GM23338 (cell line): ENCODE data around the gene TPRG1. TPM values are rescaled to one million over a fixed set of nuclear protein-coding genes. Genes with fewer than 3 reads are reported as not detected.

Experiments used
- ATAC-seq: fragments of 200-7000 bp; cut with Tn5 transposase; 3 replicates; pipeline ENCODE4 v1.9.1; 2020
- DNase-seq: peaks from one replicate; pipeline ENCODE4 v3.0.0-alpha.2; 2015; ENCODE audit warnings: low spot score
- H2AFZ ChIP-seq: fragments of 200-600 bp; sonication (generic); 2 replicates; pipeline ENCODE4 v1.8.0; 2016; ENCODE audit warnings: antibody characterized with exemption, mild to moderate bottlenecking, moderate library complexity
- H3F3A ChIP-seq: fragments of 200-600 bp; sonication (generic); replicated peaks from 2 replicates; pipeline ENCODE4 v1.8.0; 2017; ENCODE audit warnings: antibody characterized with exemption, mixed run types, low read depth
- H3K27ac ChIP-seq: fragments of 200-600 bp; sonication (generic); 2 replicates; pipeline ENCODE4 v1.6.1; 2016; ENCODE audit warnings: low read depth
- H3K27me3 ChIP-seq: fragments of 200-600 bp; sonication (generic); 2 replicates; pipeline ENCODE4 v1.8.0; 2016; ENCODE audit warnings: mild to moderate bottlenecking, mixed run types, moderate library complexity; ENCODE audit not compliant: insufficient read depth
- H3K36me3 ChIP-seq: fragments of 200-600 bp; sonication (generic); 2 replicates; pipeline ENCODE4 v1.8.0; 2016; ENCODE audit warnings: mild to moderate bottlenecking; ENCODE audit not compliant: insufficient read depth
- H3K4me1 ChIP-seq: fragments of 200-600 bp; sonication (generic); 2 replicates; pipeline ENCODE4 v1.8.0; 2016; ENCODE audit warnings: mild to moderate bottlenecking, moderate library complexity; ENCODE audit not compliant: insufficient read depth
- H3K4me2 ChIP-seq: fragments of 200-600 bp; sonication (generic); 2 replicates; pipeline ENCODE4 v1.7.1; 2017; ENCODE audit warnings: mixed run types
- H3K4me3 ChIP-seq: fragments of 200-600 bp; sonication (generic); 2 replicates; pipeline ENCODE4 v1.6.1; 2016; ENCODE audit warnings: mixed run types
- H3K79me2 ChIP-seq: fragments of 200-600 bp; sonication (generic); replicated peaks from 2 replicates; pipeline ENCODE4 v1.8.0; 2017; ENCODE audit warnings: mild to moderate bottlenecking; ENCODE audit not compliant: insufficient read depth
- H3K9me2 ChIP-seq: fragments of 200-600 bp; sonication (generic); 2 replicates; pipeline ENCODE4 v1.8.0; 2017; ENCODE audit not compliant: insufficient read depth
- H4K20me1 ChIP-seq: fragments of 200-600 bp; sonication (generic); replicated peaks from 2 replicates; pipeline ENCODE4 v1.8.0; 2017; ENCODE audit warnings: mild to moderate bottlenecking; ENCODE audit not compliant: insufficient read depth
- H3K27ac Mint-ChIP-seq: 2 replicates; pipeline ENCODE4 v1.8.0; 2020; ENCODE audit warnings: inconsistent platforms, mild to moderate bottlenecking, moderate library complexity, mixed read lengths
- H3K27me3 Mint-ChIP-seq: 3 replicates; pipeline ENCODE4 v1.8.0; 2022; ENCODE audit warnings: low read depth, mild to moderate bottlenecking, moderate library complexity, mixed read lengths, inconsistent platforms; ENCODE audit not compliant: insufficient read depth, poor library complexity
- H3K36me3 Mint-ChIP-seq: 3 replicates; pipeline ENCODE4 v1.8.0; 2021; ENCODE audit warnings: low read depth, mild to moderate bottlenecking, inconsistent platforms, moderate library complexity, mixed read lengths
- H3K4me1 Mint-ChIP-seq: 3 replicates; pipeline ENCODE4 v1.8.0; 2020; ENCODE audit warnings: mild to moderate bottlenecking, inconsistent platforms, mixed read lengths
- H3K4me3 Mint-ChIP-seq: 3 replicates; pipeline ENCODE4 v1.8.0; 2021; ENCODE audit warnings: moderate library complexity, mild to moderate bottlenecking, inconsistent platforms, mixed read lengths
- H3K9me3 Mint-ChIP-seq: 3 replicates; pipeline ENCODE4 v1.8.0; 2020; ENCODE audit warnings: moderate library complexity, mild to moderate bottlenecking, inconsistent platforms, mixed read lengths
- CREB1 ChIP-seq: fragments of 250-450 bp; sonication (Bioruptor Pico); IDR thresholded peaks from 2 replicates; pipeline ENCODE4 v1.5.0; 2020; ENCODE audit warnings: low read depth, mild to moderate bottlenecking, moderate library complexity
- CTCF ChIP-seq, 2 experiments: fragments of 200-600 bp in 1 of 2; sonication (generic) in 1 of 2; conservative IDR thresholded peaks; 2 replicates each; pipeline versions ENCODE4 v1.5.1 to v1.6.1; 2016 to 2017; ENCODE audit warnings: antibody characterized with exemption in 2 of 2, low read depth in 2 of 2, mild to moderate bottlenecking in 2 of 2, moderate library complexity in 1 of 2
- ETS1 ChIP-seq: IDR thresholded peaks from 2 replicates; pipeline ENCODE4 v1.6.1; 2016; ENCODE audit warnings: antibody characterized with exemption
- EZH2 ChIP-seq: fragments of 200-600 bp; sonication (generic); IDR thresholded peaks from one replicate; pipeline ENCODE4 v1.8.0; 2017; ENCODE audit warnings: antibody characterized with exemption, mild to moderate bottlenecking, low read depth; ENCODE audit not compliant: unreplicated experiment
- EZH2phosphoT487 ChIP-seq: fragments of 200-600 bp; sonication (generic); IDR thresholded peaks from one replicate; pipeline ENCODE4 v1.8.1; 2018; ENCODE audit warnings: antibody characterized with exemption; ENCODE audit not compliant: unreplicated experiment
- REST ChIP-seq: IDR thresholded peaks from one replicate; pipeline ENCODE4 v1.6.1; 2018; ENCODE audit warnings: antibody characterized with exemption; ENCODE audit not compliant: unreplicated experiment
- STAT1 ChIP-seq: IDR thresholded peaks from one replicate; pipeline ENCODE4 v1.6.1; 2016; ENCODE audit warnings: antibody characterized with exemption; ENCODE audit not compliant: unreplicated experiment
- ZNF114 ChIP-seq: fragments of 250-450 bp; sonication (Bioruptor Pico); IDR thresholded peaks from 2 replicates; pipeline ENCODE4 v1.5.0; 2020; ENCODE audit warnings: mild to moderate bottlenecking, moderate library complexity
- polyA plus RNA-seq: library from polyadenylated mRNA; unstranded; fragments of >200 nt; fragmentation: Nextera tagmentation; extraction: Ambion mirVana; gene quantifications from 2 replicates; pipeline ENCODE4 v1.2.1, GENCODE V29; 2016
- total RNA-seq: library from RNA; depleted of rRNA; stranded (reverse); fragments of >200 nt; shearing (Covaris generic); gene quantifications from 2 replicates; pipeline ENCODE4 v1.2.3, GENCODE V29; 2014

TPRG1 gene
- total and polyA plus RNA-seq, 2 experiments from 2014 or later, result 0.74 to 1.7 TPM

GRCh38 chr3:189146848-189147247 is 24.9 kb upstream of the TPRG1 start (continued):
- TF ChIP-seq STAT1 (no peak), CTCF (conservative IDR thresholded peaks at IDR 0.05; ENCODE audit: low read depth in 2 of 2) (no peak), EZH2phosphoT487 (no peak)

GRCh38 chr3:189148081-189148507 is 23.7 kb upstream of the TPRG1 start:
- peaks cover 12% of the 10 kb centered on the region for H3F3A ChIP-seq
- H3K4me1 ChIP-seq, result peaks cover 3% of the 10 kb centered on the region; the same call in 1 of the 2 replicates
- Mint-ChIP-seq H3K27ac (peak overlapping the region; percentile 65; the same call in 1 of the 2 replicates), H3K4me3 (no peak overlapping the region), H3K9me3 (peaks cover 18% of the 10 kb centered on the region), H3K4me1 (peaks cover 6% of the 10 kb centered on the region), H3K36me3 (peaks cover 14% of the 10 kb centered on the region; the same call in 2 of the 3 replicates), H3K27me3 (peaks cover 7% of the 10 kb centered on the region)
- no peak overlapping the region for H3K27ac ChIP-seq
- 0 out of 2 replicates have a peak overlapping the region, but pooled peaks have one; percentile 25 for H3K4me2 ChIP-seq
- H3K36me3 ChIP-seq, result peaks cover 3% of the 10 kb centered on the region; the same call in 1 of the 2 replicates
- H3K79me2 ChIP-seq, result no peaks in the 10 kb centered on the region
- no peak for TF ChIP-seq CREB1 (CRISPR knock-in tag)
- peak; percentile 85 to 89 for TF ChIP-seq CTCF (conservative IDR thresholded peaks at IDR 0.05; ENCODE audit: low read depth in 2 of 2)
- ATAC-seq (peak; percentile 91), DNase-seq (peak; percentile 76)
- H4K20me1 ChIP-seq, result no peaks in the 10 kb centered on the region
- H3K4me3 ChIP-seq, result no peak overlapping the region
- H3K9me2 ChIP-seq, result peaks cover 9% of the 10 kb centered on the region; the same call in 1 of the 2 replicates
- peak overlapping the region; percentile 78; the same call in 1 of the 2 replicates for H2AFZ ChIP-seq
- no peaks in the 10 kb centered on the region for H3K27me3 ChIP-seq

- peaks cover 4% of the 10 kb centered on the region; the same call in 1 of the 2 replicates for H3K4me1 ChIP-seq
- no peak overlapping the region for H2AFZ ChIP-seq
- ATAC-seq (no peak), DNase-seq (no peak)
- H3K27ac ChIP-seq, result no peak overlapping the region
- peaks cover 3% of the 10 kb centered on the region; the same call in 1 of the 2 replicates for H3K36me3 ChIP-seq
- peaks cover 13% of the 10 kb centered on the region for H3F3A ChIP-seq
- H3K27me3 ChIP-seq, result no peaks in the 10 kb centered on the region
- H3K27me3 Mint-ChIP-seq, result peaks cover 7% of the 10 kb centered on the region
- peaks cover 6% of the 10 kb centered on the region for H3K4me1 Mint-ChIP-seq
- H3K4me3 Mint-ChIP-seq, result no peak overlapping the region
- H3K9me2 ChIP-seq, result peaks cover 9% of the 10 kb centered on the region; the same call in 1 of the 2 replicates
- H3K4me3 ChIP-seq, result no peak overlapping the region
- H3K9me3 Mint-ChIP-seq, result peaks cover 24% of the 10 kb centered on the region
- H3K4me2 ChIP-seq, result no peak overlapping the region
- H3K36me3 Mint-ChIP-seq, result peaks cover 21% of the 10 kb centered on the region; the same call in 2 of the 3 replicates
- H4K20me1 ChIP-seq, result no peaks in the 10 kb centered on the region
- no peaks in the 10 kb centered on the region for H3K79me2 ChIP-seq
- H3K27ac Mint-ChIP-seq, result no peak overlapping the region
- TF ChIP-seq EZH2, result no peak
- no peak for TF ChIP-seq EZH2phosphoT487
- TF ChIP-seq ZNF114 (CRISPR knock-in tag), result no peak
- no peak for TF ChIP-seq CREB1 (CRISPR knock-in tag)
- TF ChIP-seq ETS1, result no peak
- TF ChIP-seq REST, result no peak
Observed at GRCh38 chr3:189149203-189149602, 22.6 kb upstream of the TPRG1 start.
